ENCODE measurements around the gene RNF181. TPM values are rescaled to one million over a fixed set of nuclear protein-coding genes. Genes with fewer than 3 reads are reported as not detected.
"Not testable (repeated sequence)": the region's sequence is repeated elsewhere in the genome, so short reads cannot be mapped to it uniquely, and the experiment has no call there.

RNF181 gene
- total RNA-seq, 1 experiment from 2014 or later = 201 TPM

DNA sequence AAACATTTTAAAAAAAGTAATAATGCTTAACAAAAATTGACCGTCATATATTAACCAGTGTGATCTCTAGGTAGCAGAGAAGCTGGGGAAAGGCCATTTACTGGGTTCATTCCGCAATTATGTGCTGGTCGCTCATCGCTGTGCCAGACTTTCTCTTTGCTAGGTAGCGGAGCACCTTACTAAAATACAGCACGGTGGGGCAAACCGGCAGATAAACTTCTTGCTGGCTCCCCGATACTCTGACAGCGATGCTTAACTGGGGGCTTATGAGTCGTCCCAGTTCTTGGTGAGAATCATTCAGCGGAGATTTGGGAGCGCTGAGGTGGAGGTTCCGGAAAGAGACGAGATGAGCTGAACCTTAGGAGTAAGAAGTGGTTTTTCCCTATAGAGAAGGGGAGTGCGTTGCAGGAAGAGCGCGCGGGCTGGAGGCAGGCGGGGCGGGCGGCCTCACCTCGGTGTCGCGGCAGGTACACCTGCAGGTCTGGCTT lies 15.7 kb downstream of the RNF181 start:
- DNase-seq = no peak
- H3K36me3 ChIP-seq (replicated peaks; ENCODE audit: control insufficient read depth, insufficient read depth, low read length) = peaks cover 7% of the 10 kb centered on the region
- peak overlapping the region; percentile 91 for H3K4me3 ChIP-seq (ENCODE audit: insufficient read depth, low read depth, low read length)
- H3K27me3 ChIP-seq (ENCODE audit: control insufficient read depth, insufficient read depth, low read length) = no peaks in the 10 kb centered on the region

DNA sequence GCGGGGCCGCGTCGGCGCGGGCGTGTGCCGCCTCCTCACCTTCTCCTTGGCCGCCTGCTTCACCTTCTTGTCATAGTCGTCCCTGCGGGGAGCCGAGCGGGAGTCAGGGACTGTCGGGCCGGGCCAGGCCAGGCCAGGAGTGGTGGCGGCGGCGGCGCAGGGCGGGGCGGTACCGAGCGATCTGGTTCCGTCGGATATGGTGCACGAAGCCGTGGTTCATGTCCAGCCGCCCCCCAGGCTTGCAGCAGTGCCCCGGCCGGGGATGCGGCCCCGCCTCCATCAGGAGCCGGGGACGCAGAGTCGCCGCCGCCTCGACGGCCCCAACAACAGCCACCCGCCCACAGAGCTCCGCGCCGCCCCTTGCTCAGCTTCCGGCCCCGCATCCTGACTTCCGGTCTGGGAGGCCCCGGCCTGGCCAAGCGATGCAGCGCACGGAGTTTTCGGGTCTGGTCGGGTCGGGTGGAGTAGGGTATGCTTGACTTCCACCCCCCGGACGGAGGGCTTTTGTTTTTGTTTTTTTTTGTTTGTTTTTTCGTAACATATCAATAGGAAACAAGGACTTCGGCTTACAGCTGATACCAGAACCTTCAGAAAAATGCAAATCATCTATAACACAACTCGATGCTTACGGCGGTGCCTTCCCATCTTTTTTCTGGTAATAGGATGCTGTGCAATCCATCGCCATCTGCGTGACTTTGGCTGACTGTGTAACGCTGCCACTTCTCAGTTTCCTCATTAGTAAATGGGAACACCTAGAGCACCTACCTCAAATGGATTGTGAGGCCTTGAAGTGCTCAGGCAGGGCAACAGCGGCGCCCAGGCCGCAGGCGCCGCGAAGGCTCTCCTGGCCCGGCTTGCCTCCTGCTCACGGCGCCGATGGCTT lies 16.4 kb downstream of the RNF181 start, which contains the start of gene C2orf68:
TSS of gene C2orf68 (minus strand) at position 362 of the 883 bp plus-strand sequence. CDS start at position 280, 82 bp downstream.
- no peaks in the 10 kb centered on the region for H3K27me3 ChIP-seq (ENCODE audit: control insufficient read depth, insufficient read depth, low read length)
- peak; percentile 98 for DNase-seq

DNA sequence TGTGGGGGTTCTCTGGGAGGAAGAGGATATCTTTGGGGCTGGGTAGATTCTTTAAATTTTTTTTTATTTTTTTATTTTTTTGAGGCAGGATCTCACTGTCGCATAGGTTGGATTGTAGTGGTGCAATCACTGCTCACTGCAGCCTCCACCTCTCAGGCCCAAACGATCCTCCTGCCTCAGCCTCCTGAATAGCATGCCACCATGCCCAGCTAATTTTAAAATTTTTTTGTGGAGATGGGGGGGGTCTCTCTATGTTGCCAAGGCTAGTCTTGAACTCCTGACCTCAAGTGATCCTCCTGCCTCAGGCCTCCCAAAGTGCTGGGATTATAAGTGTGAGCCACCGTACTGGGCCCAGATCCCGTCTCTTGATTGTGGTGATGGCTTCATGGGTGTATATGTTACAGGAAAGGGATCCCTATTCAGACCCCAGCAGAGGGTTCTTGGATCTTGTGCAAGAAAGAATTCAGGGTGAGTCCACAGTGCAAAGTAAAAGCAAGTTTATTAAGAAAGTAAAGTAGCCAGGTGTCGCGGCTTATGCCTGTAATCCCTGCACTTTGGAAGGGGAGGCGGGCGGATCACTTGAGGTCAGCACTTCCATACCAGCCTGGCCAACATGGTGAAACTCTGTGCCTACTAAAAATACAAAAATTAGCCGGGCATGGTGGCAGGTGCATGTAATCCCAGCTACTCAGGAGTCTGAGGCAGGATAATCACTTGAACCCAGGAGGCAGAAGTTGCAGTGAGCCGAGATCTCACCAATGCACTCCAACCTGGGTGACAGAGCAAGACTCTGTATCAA lies 18.4 kb downstream of the RNF181 start:
- DNase-seq = no peak
- H3K4me3 ChIP-seq (ENCODE audit: insufficient read depth, low read depth, low read length) = no peak overlapping the region
- H3K27me3 ChIP-seq (ENCODE audit: control insufficient read depth, insufficient read depth, low read length) = no peaks in the 10 kb centered on the region
- H3K36me3 ChIP-seq (replicated peaks; ENCODE audit: control insufficient read depth, insufficient read depth, low read length) = peaks cover 4% of the 10 kb centered on the region

More for the DNA sequence above, 16.4 kb downstream of the RNF181 start, which contains the start of gene C2orf68:
- Histone ChIP-seq H3K36me3 (replicated peaks; ENCODE audit: control insufficient read depth, insufficient read depth, low read length) (peaks cover 7% of the 10 kb centered on the region), H3K4me3 (ENCODE audit: insufficient read depth, low read depth, low read length) (peak within 1 kb of the TSS; percentile 91)

DNA sequence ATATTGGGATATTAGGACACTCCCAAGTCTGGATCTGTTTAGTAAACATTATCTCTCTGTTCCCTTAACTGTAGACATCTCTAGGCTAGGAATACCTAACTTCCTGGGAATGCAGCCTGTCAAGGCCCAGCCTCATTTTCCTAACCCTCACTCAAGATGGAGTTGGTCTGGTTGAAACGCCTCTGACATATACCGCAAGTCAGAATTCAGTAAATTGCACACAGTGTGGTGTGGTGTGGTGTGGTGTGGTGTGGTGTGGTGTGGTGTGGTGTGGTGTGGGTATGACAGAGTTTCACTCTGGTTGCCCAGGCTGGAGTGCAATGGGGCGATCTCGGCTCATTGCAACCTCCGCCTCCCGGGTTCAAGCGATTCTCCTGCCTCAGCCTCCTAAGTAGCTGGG lies 19.2 kb downstream of the RNF181 start:
- H3K4me3 ChIP-seq (ENCODE audit: insufficient read depth, low read depth, low read length); H3K27me3 ChIP-seq (ENCODE audit: control insufficient read depth, insufficient read depth, low read length); H3K36me3 ChIP-seq (replicated peaks; ENCODE audit: control insufficient read depth, insufficient read depth, low read length); DNase-seq: not testable (repeated sequence)

DNA sequence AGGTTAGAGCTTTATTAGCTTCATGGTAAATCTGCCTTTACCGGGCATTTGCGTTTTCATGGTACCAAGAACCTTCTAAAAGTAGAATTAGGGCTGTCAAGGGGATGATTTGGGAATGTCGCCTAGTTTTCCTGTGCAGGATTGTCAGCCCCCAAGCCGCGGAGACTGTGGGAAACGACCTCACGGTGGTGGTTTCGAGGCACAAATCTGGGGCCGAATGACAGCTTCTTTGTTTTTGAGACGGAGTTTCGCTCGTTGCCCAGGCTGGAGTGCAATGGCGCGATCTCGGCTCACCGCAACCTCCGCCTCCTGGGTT lies 19.8 kb downstream of the RNF181 start:
- H3K4me3 ChIP-seq (ENCODE audit: insufficient read depth, low read depth, low read length) = no peak overlapping the region
- DNase-seq = no peak
- peaks cover 6% of the 10 kb centered on the region for H3K36me3 ChIP-seq (replicated peaks; ENCODE audit: control insufficient read depth, insufficient read depth, low read length)

DNA sequence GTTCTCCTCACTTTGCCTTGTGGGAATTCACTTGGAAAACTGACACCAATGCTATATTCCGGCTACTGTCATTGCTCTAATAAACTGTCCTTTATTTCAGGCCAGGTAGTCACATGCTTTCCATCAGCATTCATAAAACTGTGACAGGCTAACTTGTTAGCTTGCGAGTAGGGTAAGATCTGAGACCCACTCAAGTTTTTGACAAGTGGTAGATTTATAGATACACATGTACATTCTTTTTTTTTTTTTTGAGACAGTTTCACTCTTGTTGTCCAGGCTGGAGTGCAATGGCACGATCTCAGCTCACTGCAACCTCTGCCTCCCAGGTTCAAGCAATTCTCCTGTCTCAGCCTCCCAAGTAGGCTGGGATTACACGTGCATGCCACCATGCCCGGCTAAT lies 22.2 kb downstream of the RNF181 start:
- H3K4me3 ChIP-seq (ENCODE audit: insufficient read depth, low read depth, low read length); H3K27me3 ChIP-seq (ENCODE audit: control insufficient read depth, insufficient read depth, low read length); DNase-seq: not testable (repeated sequence)
- H3K36me3 ChIP-seq (replicated peaks; ENCODE audit: control insufficient read depth, insufficient read depth, low read length) = peaks cover 13% of the 10 kb centered on the region

More for the DNA sequence above, 19.8 kb downstream of the RNF181 start:
- H3K27me3 ChIP-seq (ENCODE audit: control insufficient read depth, insufficient read depth, low read length) = no peaks in the 10 kb centered on the region

DNA sequence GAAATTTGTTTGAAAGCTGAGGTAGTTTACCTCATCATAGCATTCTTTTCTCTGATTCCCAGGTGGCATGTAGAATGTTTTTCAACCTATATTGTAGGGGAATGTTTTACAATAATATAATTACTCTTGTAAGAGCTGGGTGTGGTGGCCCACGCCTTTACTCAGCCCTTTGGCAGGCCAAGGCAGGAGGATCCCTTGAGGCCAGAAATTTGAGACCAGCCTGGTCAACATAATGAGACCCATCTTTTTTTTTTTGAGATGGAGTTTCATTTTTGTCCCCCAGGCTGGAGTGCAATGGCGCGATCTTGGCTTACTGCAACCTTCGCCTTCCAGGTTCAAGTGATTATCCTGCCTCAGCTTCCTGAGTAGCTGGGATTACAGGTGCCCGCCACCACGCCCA lies 24.1 kb downstream of the RNF181 start:
- peaks cover 27% of the 10 kb centered on the region for H3K36me3 ChIP-seq (replicated peaks; ENCODE audit: control insufficient read depth, insufficient read depth, low read length)
- no peak overlapping the region for H3K4me3 ChIP-seq (ENCODE audit: insufficient read depth, low read depth, low read length)
- DNase-seq = no peak
- no peaks in the 10 kb centered on the region for H3K27me3 ChIP-seq (ENCODE audit: control insufficient read depth, insufficient read depth, low read length)

DNA sequence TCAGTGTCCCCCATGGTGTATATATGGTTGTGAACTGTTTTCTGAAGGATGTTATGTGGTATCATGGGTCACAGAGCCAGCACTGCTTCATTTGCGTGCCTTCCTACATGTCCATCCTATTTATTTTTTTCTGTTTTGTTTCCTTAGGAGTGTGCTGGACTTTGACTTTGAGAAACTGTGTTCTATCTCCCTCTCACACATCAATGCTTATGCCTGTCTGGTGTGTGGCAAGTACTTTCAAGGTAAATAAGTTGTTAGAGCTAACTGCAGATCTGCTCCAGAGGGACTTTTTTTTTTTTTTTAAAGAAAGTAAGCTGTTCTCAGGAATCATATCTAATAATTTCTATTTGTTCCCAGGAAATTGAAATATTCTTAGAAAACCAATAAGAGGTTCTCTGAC lies 25.8 kb downstream of the RNF181 start:
- Histone ChIP-seq H3K27me3 (ENCODE audit: control insufficient read depth, insufficient read depth, low read length) (no peaks in the 10 kb centered on the region), H3K4me3 (ENCODE audit: insufficient read depth, low read depth, low read length) (no peak overlapping the region), H3K36me3 (replicated peaks; ENCODE audit: control insufficient read depth, insufficient read depth, low read length) (peaks cover 38% of the 10 kb centered on the region)
- no peak for DNase-seq

DNA sequence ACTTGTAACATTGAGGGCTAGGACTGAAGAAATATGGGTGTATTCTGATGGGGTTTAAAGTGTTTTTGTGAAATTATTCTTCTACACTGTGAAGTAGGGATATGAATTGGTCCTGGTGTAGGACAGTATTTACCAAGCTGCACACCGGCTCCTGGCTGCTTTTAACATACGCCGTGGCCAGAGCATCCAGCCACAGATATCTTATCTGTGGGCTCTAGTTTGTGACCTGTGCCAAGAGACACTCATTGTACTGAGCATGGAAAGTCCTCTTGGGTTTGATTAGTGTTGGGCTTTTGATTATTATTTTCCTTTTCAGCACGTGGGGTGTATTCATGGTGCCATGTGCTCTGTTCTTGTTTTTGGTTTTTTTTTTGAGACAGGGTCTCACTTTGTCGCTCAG lies 28.4 kb downstream of the RNF181 start:
- Histone ChIP-seq H3K4me3 (ENCODE audit: insufficient read depth, low read depth, low read length) (no peak overlapping the region), H3K36me3 (replicated peaks; ENCODE audit: control insufficient read depth, insufficient read depth, low read length) (peaks cover 46% of the 10 kb centered on the region), H3K27me3 (ENCODE audit: control insufficient read depth, insufficient read depth, low read length) (no peaks in the 10 kb centered on the region)
- DNase-seq = no peak

DNA sequence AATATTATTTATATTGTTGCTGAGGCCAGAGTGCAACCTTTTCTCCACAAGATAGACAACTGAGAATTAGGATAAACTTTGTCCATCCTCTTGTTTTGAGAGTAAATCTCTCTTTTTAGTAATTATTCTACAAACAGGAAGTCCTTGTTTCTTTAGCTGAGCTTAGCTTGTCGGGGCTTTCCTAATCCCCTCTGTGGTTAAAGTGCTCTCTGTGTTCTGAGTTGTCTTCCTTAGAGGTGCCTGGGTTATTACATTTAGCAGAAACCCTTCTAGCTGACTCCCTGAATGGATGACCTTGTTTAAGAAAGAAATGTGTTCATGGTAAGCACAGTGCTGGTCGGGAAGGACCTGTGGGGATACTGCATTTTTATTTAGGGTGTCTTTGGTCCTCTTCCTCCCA lies 33.1 kb downstream of the RNF181 start:
- Histone ChIP-seq H3K4me3 (ENCODE audit: insufficient read depth, low read depth, low read length) (no peak overlapping the region), H3K36me3 (replicated peaks; ENCODE audit: control insufficient read depth, insufficient read depth, low read length) (peaks cover 39% of the 10 kb centered on the region), H3K27me3 (ENCODE audit: control insufficient read depth, insufficient read depth, low read length) (no peaks in the 10 kb centered on the region)
- DNase-seq = no peak

DNA sequence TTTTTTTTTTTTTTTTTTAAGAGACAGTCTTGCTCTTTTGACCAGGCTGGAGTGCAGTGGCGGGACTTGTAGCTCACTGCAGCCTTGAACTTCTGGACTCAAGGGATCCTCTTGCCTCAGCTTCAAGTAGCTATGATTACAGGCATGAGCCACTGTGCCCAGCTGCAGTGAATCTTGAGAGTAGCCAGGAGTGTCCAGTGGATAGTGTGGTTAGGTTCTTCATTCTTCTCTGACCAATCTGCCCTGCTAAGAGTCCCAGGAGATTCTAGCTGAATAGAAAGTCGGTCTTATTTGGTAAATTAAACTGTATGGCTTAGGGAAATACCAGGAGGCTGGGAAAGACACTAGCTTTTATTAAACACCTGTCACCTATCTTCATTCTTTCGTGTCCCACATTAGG lies 35.8 kb downstream of the RNF181 start:
- H3K36me3 ChIP-seq (replicated peaks; ENCODE audit: control insufficient read depth, insufficient read depth, low read length) = peaks cover 31% of the 10 kb centered on the region
- H3K4me3 ChIP-seq (ENCODE audit: insufficient read depth, low read depth, low read length) = no peak overlapping the region
- DNase-seq = no peak
- no peaks in the 10 kb centered on the region for H3K27me3 ChIP-seq (ENCODE audit: control insufficient read depth, insufficient read depth, low read length)

DNA sequence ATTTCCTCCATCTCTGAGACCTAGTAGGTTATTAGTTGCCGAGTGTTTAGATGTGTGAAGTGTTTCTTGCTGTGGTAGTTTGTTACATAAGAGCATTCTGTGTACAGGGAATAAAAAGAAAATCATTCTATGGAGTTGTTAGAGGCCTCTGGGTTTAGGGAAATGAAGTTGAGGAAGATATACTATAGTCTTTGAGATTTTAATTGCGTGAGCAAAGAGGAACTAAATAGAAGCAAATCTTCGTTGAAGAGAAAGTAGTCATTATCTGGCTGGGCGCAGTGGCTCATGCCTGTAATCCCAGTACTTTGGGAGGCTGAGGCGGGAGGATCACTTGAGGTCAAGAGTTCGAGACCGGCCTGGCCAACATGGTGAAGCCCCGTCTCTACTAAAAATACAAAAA lies 39.5 kb downstream of the RNF181 start:
- H3K4me3 ChIP-seq (ENCODE audit: insufficient read depth, low read depth, low read length) = no peak overlapping the region
- DNase-seq = no peak
- H3K27me3 ChIP-seq (ENCODE audit: control insufficient read depth, insufficient read depth, low read length) = no peaks in the 10 kb centered on the region
- H3K36me3 ChIP-seq (replicated peaks; ENCODE audit: control insufficient read depth, insufficient read depth, low read length) = peaks cover 42% of the 10 kb centered on the region

DNA sequence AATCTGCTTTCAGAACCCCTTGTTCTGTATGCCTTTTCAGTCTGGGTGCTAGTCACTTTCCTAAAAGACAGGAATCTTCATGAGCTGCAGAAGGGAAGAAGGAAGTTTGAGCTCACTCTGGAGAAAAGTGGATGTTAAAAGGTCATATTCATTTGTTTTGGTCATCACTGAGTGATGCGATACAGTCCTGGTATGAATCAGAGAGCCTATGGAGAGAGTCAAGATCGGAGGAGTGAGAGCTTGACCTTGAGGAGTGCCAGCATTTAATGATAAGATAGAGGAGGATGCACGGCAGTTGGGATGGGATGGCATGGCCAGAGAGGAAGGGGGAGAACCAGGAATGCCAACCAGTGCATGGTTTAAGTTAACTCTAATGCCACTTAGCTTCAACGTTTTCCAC lies 40.1 kb downstream of the RNF181 start:
- Histone ChIP-seq H3K36me3 (replicated peaks; ENCODE audit: control insufficient read depth, insufficient read depth, low read length) (peaks cover 41% of the 10 kb centered on the region), H3K27me3 (ENCODE audit: control insufficient read depth, insufficient read depth, low read length) (no peaks in the 10 kb centered on the region), H3K4me3 (ENCODE audit: insufficient read depth, low read depth, low read length) (no peak overlapping the region)
- no peak for DNase-seq

DNA sequence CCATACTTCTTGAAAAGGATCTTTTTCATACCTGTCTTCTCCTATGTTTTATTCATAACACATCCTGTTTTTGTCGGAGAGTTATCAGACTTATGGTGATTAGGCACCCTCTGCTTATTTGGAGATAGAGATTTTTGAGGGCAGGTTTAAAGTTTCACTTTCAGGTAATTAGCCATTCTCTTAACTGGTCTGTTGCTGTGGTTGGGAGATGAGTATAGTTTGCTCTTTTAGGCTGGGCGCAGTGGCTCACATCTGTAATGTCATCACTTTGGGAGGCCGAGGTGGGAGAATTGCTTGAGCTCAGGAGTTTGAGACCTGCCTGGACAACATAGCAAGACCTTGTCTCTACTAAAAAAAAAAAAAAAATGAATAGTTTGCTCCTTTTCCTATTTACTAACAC lies 47.2 kb downstream of the RNF181 start:
- Histone ChIP-seq H3K4me3 (ENCODE audit: insufficient read depth, low read depth, low read length) (no peak overlapping the region), H3K36me3 (replicated peaks; ENCODE audit: control insufficient read depth, insufficient read depth, low read length) (peaks cover 52% of the 10 kb centered on the region), H3K27me3 (ENCODE audit: control insufficient read depth, insufficient read depth, low read length) (no peaks in the 10 kb centered on the region)
- DNase-seq = no peak

DNA sequence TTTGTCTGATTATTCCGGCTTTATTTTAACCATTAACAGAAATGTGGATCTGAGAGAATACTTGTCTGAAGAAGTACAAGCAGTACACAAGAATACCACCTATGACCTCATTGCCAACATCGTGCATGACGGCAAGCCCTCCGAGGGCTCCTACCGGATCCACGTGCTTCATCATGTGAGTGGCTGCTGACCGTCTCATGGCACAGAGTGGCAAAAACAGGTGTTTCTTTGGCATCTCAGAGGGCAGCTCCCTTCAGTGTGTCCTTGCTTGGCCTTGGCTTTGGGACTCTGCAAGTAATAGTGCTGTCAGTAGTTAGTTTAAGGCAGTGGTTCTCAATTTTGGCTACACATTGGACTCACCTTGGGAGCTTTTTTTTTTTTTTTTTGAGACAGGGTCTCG lies 49.4 kb downstream of the RNF181 start:
- DNase-seq = no peak
- peaks cover 58% of the 10 kb centered on the region for H3K36me3 ChIP-seq (replicated peaks; ENCODE audit: control insufficient read depth, insufficient read depth, low read length)
- H3K27me3 ChIP-seq (ENCODE audit: control insufficient read depth, insufficient read depth, low read length) = no peaks in the 10 kb centered on the region
- H3K4me3 ChIP-seq (ENCODE audit: insufficient read depth, low read depth, low read length) = no peak overlapping the region

Measured in H7 (cell line).